ACC112 (cell line): ENCODE measurements around the gene PLXDC1.

Source experiments
- H2AFZ ChIP-seq: fragments of 200-600 bp; sonication (generic); one replicate; pipeline ENCODE4 v1.6.0; 2017; ENCODE audit warnings: antibody characterized with exemption, low read length; ENCODE audit not compliant: unreplicated experiment
- H3K27ac ChIP-seq: fragments of 200-600 bp; sonication (generic); 2 replicates; pipeline ENCODE4 v1.5.1; 2014; ENCODE audit warnings: low read depth, mild to moderate bottlenecking, antibody characterized with exemption, low read length, moderate library complexity
- H3K27me3 ChIP-seq: fragments of 200-600 bp; sonication (generic); 2 replicates; pipeline ENCODE4 v1.6.1; 2014; ENCODE audit warnings: mild to moderate bottlenecking, antibody characterized with exemption, low read length, moderate library complexity, mixed read lengths; ENCODE audit not compliant: insufficient read depth
- H3K36me3 ChIP-seq: fragments of 200-600 bp; sonication (generic); 2 replicates; pipeline ENCODE4 v1.6.1; 2016; ENCODE audit warnings: mild to moderate bottlenecking, antibody characterized with exemption, low read length, moderate library complexity, mixed read lengths; ENCODE audit not compliant: insufficient read depth
- H3K4me1 ChIP-seq: fragments of 200-600 bp; sonication (generic); one replicate; pipeline ENCODE4 v1.6.1; 2016; ENCODE audit warnings: low read length, mixed read lengths; ENCODE audit not compliant: insufficient read depth, unreplicated experiment, control insufficient read depth
- H3K4me3 ChIP-seq: fragments of 200-600 bp; sonication (generic); 2 replicates; pipeline ENCODE4 v1.5.1; 2014; ENCODE audit warnings: mild to moderate bottlenecking, low read depth, low read length
- H3K79me2 ChIP-seq: fragments of 200-600 bp; sonication (generic); one replicate; pipeline ENCODE4 v1.6.0; 2016; ENCODE audit warnings: low read length; ENCODE audit not compliant: control insufficient read depth, unreplicated experiment, insufficient read depth

The PLXDC1 gene

DNA sequence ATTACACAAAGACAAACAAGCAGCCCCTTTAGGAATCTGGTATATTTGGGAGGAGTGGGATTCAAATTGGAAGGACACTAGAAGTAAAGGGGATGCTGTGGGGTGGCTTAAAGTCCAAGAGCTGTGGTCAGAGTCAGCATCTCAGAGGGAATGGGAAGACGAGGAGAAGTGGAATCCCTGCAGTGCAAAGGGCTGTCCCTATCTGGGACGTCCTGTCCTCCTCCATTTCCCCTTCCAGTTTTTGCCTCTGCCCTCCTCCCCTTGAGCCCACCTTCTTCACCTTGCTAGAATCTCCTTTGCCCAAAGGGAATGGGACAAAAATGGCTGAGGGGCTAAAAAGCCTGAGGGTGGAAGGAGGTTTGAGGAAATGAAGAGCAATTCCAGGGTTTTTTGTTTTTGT is 4.2 kb upstream of the PLXDC1 start:
- Histone ChIP-seq H2AFZ (no peak overlapping the region), H3K4me1 (peaks cover 9% of the 10 kb centered on the region), H3K79me2 (no peaks in the 10 kb centered on the region), H3K4me3 (no peak overlapping the region), H3K27ac (no peak overlapping the region), H3K27me3 (peaks cover 13% of the 10 kb centered on the region), H3K36me3 (no peaks in the 10 kb centered on the region)

GRCh38 chr17:39153599-39154051 is 2.2 kb upstream of the PLXDC1 start:
- Histone ChIP-seq H3K4me3 (peak overlapping the region; percentile 96), H3K36me3 (no peaks in the 10 kb centered on the region)

GRCh38 chr17:39151943-39152818 is 744 bp upstream of the PLXDC1 start:
- Histone ChIP-seq H3K4me1 (peaks cover 9% of the 10 kb centered on the region), H3K27ac (no peak overlapping the region), H3K79me2 (no peaks in the 10 kb centered on the region), H3K4me3 (peak overlapping the region; percentile 96), H2AFZ (peak overlapping the region; percentile 43), H3K27me3 (peaks cover 27% of the 10 kb centered on the region), H3K36me3 (no peaks in the 10 kb centered on the region)

More at GRCh38 chr17:39153599-39154051, 2.2 kb upstream of the PLXDC1 start:
- Histone ChIP-seq H3K27ac (peak overlapping the region; percentile 57), H2AFZ (peak overlapping the region; percentile 99), H3K4me1 (peaks cover 9% of the 10 kb centered on the region), H3K79me2 (no peaks in the 10 kb centered on the region), H3K27me3 (peaks cover 27% of the 10 kb centered on the region)

DNA sequence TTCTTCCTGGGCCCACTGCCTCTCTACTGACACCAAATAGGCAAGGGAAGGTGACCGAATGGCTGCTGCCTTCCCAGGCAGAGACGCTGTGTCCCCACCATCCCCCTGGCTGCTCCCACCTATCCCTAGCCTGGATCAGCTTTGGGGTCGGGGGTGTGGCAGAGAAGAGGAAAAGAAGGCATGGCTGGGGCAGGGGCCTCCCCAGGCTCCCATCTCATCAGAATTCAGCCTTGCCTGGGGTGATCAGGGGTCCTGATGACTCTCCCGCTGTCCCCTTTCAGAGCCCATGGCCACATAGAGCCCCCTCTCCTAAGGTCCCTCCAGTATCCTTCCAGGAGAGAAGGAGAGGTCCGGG is 665 bp downstream of the PLXDC1 start:
- H3K27me3 ChIP-seq: peaks cover 27% of the 10 kb centered on the region
- no peak overlapping the region for H3K27ac ChIP-seq
- H3K4me1 ChIP-seq: peaks cover 9% of the 10 kb centered on the region
- H3K79me2 ChIP-seq: no peaks in the 10 kb centered on the region
- no peak overlapping the region for H3K4me3 ChIP-seq
- no peak overlapping the region for H2AFZ ChIP-seq
- H3K36me3 ChIP-seq: no peaks in the 10 kb centered on the region

GRCh38 chr17:39150104-39150634 is 1.3 kb downstream of the PLXDC1 start:
- Histone ChIP-seq H3K27ac (no peak overlapping the region), H3K27me3 (peaks cover 27% of the 10 kb centered on the region), H2AFZ (no peak overlapping the region), H3K4me3 (no peak overlapping the region), H3K4me1 (peaks cover 9% of the 10 kb centered on the region), H3K36me3 (no peaks in the 10 kb centered on the region), H3K79me2 (no peaks in the 10 kb centered on the region)

DNA sequence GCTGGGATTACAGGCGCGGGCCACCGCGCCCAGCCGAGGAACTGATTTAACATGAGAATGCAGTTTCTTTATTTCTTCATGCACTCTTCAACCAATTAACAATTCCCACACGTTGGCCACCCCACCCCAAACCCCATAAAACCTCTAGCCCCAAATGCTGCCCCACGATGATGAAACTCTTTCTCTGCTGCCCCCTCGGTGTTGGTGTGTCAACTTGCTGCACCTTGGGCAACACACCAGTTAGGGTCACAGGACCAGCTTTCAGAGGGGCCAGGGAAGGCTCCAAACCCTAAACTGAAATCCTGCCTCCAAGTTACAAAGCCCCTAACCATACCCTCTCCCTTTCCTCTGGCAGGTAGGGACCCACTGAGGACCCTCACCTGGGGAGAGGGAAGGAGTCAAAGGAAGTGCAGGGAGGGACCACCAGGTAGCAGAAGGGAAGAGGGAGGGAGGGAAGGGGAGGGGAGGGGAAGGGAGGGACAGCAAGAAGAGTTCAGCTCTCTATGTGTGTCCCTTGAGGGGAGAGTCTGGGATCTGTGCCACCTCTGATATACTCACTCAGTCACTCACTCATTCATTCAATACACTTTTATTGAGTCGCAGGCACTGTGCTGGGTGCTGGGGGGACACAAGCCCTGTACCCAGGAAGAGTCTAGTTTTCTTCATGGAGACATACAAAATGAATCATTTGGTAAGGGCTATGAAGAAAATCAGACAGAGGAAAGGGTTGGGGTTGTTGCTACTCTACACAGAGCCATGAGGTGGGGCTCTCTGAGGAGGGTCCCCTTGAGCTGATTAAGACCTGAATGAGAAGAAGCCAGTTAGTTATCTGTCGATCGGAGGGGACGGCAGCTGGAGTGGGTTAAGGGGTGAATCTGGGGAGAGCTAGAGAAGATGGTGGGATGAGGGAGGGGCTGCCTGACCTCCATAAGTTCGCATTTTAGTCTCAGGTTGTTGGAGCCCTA is 3.9 kb downstream of the PLXDC1 start:
- H3K27ac ChIP-seq: no peak overlapping the region
- peaks cover 27% of the 10 kb centered on the region for H3K27me3 ChIP-seq
- no peaks in the 10 kb centered on the region for H3K36me3 ChIP-seq
- no peak overlapping the region for H2AFZ ChIP-seq
- no peak overlapping the region for H3K4me3 ChIP-seq
- no peaks in the 10 kb centered on the region for H3K79me2 ChIP-seq
- peaks cover 8% of the 10 kb centered on the region for H3K4me1 ChIP-seq

DNA sequence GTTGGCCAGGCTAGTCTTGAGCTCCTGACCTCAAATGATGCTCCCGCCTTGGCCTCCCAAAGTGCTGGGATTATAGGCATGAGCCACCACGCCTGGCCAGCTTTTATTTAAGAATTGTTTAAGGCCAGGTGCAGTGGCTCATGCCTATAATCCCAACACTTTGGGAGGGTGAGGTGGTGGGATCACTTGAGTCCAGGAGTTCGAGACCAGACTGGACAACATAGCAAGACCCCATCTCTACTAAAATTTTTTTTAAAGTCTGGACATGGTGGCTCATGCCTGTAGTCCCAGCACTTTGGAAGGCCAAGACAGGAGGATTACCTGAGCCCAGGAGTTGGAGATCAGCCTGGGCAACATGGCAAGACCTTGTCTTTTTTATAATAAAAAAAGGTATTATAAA is 5.2 kb downstream of the PLXDC1 start:
- Histone ChIP-seq H2AFZ (no peak overlapping the region), H3K27ac (no peak overlapping the region), H3K4me3 (no peak overlapping the region), H3K36me3 (no peaks in the 10 kb centered on the region), H3K79me2 (no peaks in the 10 kb centered on the region), H3K27me3 (peaks cover 20% of the 10 kb centered on the region), H3K4me1 (no peaks in the 10 kb centered on the region)

DNA sequence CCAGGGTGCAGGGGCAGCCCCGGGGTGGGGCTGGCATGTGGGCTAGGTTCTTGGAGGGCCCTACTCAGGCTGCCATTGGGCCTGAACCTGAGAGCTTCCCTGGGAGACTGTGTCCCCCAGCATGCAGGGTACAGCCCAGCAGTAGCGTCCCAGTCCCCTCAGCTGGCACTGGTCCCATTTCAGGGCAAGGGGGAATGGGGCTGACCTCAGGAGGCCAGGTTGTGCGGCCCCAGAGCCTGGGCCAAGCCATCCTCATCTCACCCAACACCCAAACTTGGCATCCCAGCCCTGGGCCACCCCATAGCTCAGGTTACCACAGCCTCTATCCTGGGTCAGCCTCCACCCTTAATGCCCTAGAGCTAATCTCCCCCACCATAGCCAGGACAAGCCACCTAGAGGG is 6.3 kb downstream of the PLXDC1 start:
- Histone ChIP-seq H3K27me3 (peaks cover 9% of the 10 kb centered on the region), H3K79me2 (no peaks in the 10 kb centered on the region), H3K4me1 (no peaks in the 10 kb centered on the region), H3K36me3 (no peaks in the 10 kb centered on the region), H2AFZ (no peak overlapping the region), H3K27ac (no peak overlapping the region), H3K4me3 (no peak overlapping the region)

- H2AFZ ChIP-seq: no peak overlapping the region
Observed at GRCh38 chr17:39144416-39144840, 7.0 kb downstream of the PLXDC1 start.

DNA sequence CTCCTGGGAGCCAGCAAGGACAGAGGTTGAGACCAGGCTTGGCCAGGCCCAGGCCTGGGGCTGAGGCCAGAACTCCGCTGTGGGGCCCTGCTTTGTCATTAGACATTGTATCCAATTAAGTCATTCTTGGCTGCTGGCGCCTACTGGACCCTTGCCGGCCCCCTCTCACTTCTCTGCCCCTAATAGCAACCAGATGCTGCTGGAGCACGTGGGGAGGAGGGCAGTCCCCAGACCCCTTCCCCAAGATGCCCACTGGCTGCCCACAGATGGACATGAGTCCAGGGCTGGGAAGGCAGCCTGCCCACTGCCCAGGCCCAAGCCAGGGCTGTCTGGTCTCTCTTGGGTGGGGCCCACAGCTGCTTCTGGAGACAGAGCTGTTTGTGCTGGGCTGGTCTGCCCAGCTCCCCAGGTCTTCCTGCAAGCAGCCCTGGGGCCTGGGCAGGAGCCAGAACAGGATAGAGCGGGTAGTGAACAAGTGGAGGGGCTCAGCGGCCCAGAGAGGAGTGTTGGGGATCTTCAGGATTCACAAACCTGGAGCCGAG is 7.8 kb downstream of the PLXDC1 start:
- H2AFZ ChIP-seq: no peak overlapping the region
- H3K36me3 ChIP-seq: no peaks in the 10 kb centered on the region
- no peaks in the 10 kb centered on the region for H3K27me3 ChIP-seq
- H3K4me3 ChIP-seq: no peak overlapping the region
- H3K27ac ChIP-seq: no peak overlapping the region
- peaks cover 9% of the 10 kb centered on the region for H3K4me1 ChIP-seq
- H3K79me2 ChIP-seq: no peaks in the 10 kb centered on the region

More at GRCh38 chr17:39144416-39144840, 7.0 kb downstream of the PLXDC1 start:
- H3K79me2 ChIP-seq: no peaks in the 10 kb centered on the region
- H3K4me1 ChIP-seq: peaks cover 1% of the 10 kb centered on the region
- H3K4me3 ChIP-seq: no peak overlapping the region
- no peaks in the 10 kb centered on the region for H3K36me3 ChIP-seq
- no peak overlapping the region for H3K27ac ChIP-seq
- 0 out of 2 replicates have a peak, but pooled peaks cover 2% of the 10 kb centered on the region for H3K27me3 ChIP-seq
